ENCODE data around the gene RTTN.

RTTN gene

GRCh38 chr18:70156886-70157285 is 48.6 kb downstream of the RTTN start:
- Histone ChIP-seq H3K23ac (ENCODE audit: low read length in 2 of 2) (no peak overlapping the region), H4K8ac (ENCODE audit: low read length) (no peak overlapping the region), H4K91ac (ENCODE audit: low read length) (no peak overlapping the region), H2AK5ac (ENCODE audit: low read length, severe bottlenecking) (peak overlapping the region; percentile 34), H2AFZ (ENCODE audit: low read depth, low read length) (no peak overlapping the region), H2BK15ac (ENCODE audit: low read depth, poor library complexity, severe bottlenecking) (peak overlapping the region; percentile 93), H3K27me3 (ENCODE audit: control insufficient read depth in 1 of 2, insufficient read depth in 1 of 2, low read length in 2 of 2) (no peaks in the 10 kb centered on the region), H3K4me3 (ENCODE audit: insufficient read depth in 1 of 2, low read depth in 1 of 2, low read length in 2 of 2) (no peak overlapping the region), H3K9ac (ENCODE audit: low read length) (no peak overlapping the region), H3K27ac (ENCODE audit: low read length, poor library complexity, severe bottlenecking) (no peak overlapping the region), H2BK12ac (ENCODE audit: low read length in 2 of 2) (peak overlapping the region in 1 of 2 experiments; percentile 10), H3K4me2 (ENCODE audit: low read length, poor library complexity, severe bottlenecking) (no peak overlapping the region), H3K18ac (ENCODE audit: low read depth in 1 of 2, low read length in 2 of 2) (no peak overlapping the region), H3K36me3 (ENCODE audit: control insufficient read depth in 1 of 2, insufficient read depth in 2 of 2, low read depth in 1 of 2, low read length in 2 of 2) (peaks cover 3% of the 10 kb centered on the region in 2 experiments), H3K14ac (ENCODE audit: low read length in 2 of 2) (no peak overlapping the region), H3K4ac (ENCODE audit: low read depth in 1 of 2, low read length in 2 of 2) (no peak overlapping the region), H3K9me3 (ENCODE audit: control insufficient read depth, low read length) (no peaks in the 10 kb centered on the region), H3K4me1 (ENCODE audit: control insufficient read depth, insufficient read depth, low read depth, low read length) (peaks cover 3% of the 10 kb centered on the region), H3K79me1 (replicated peaks; ENCODE audit: low read length, poor library complexity, severe bottlenecking) (no peaks in the 10 kb centered on the region), H2BK5ac (ENCODE audit: low read depth, low read length, poor library complexity, severe bottlenecking) (no peak overlapping the region), H2BK120ac (ENCODE audit: low read depth, low read length) (no peak overlapping the region)
- 98% methylated on average over 8 of the region's 8 CpGs for WGBS
- DNase-seq = no peak

- Histone ChIP-seq H2BK120ac (ENCODE audit: low read depth, low read length) (no peak overlapping the region), H3K27ac (ENCODE audit: low read length, poor library complexity, severe bottlenecking) (peak overlapping the region; percentile 59), H2BK5ac (ENCODE audit: low read depth, low read length, poor library complexity, severe bottlenecking) (no peak overlapping the region), H4K8ac (ENCODE audit: low read length) (no peak overlapping the region), H3K4me1 (ENCODE audit: control insufficient read depth, insufficient read depth, low read depth, low read length) (peaks cover 3% of the 10 kb centered on the region), H4K91ac (ENCODE audit: low read length) (no peak overlapping the region), H3K79me1 (replicated peaks; ENCODE audit: low read length, poor library complexity, severe bottlenecking) (no peaks in the 10 kb centered on the region), H3K23ac (ENCODE audit: low read length in 2 of 2) (no peak overlapping the region), H3K4me3 (ENCODE audit: insufficient read depth in 1 of 2, low read depth in 1 of 2, low read length in 2 of 2) (no peak overlapping the region), H2BK12ac (ENCODE audit: low read length in 2 of 2) (no peak overlapping the region), H3K36me3 (ENCODE audit: control insufficient read depth in 1 of 2, insufficient read depth in 2 of 2, low read depth in 1 of 2, low read length in 2 of 2) (peaks cover 3 to 6% of the 10 kb centered on the region in 2 experiments), H3K27me3 (ENCODE audit: control insufficient read depth in 1 of 2, insufficient read depth in 1 of 2, low read length in 2 of 2) (no peaks in the 10 kb centered on the region), H3K4ac (ENCODE audit: low read depth in 1 of 2, low read length in 2 of 2) (no peak overlapping the region), H3K9ac (ENCODE audit: low read length) (no peak overlapping the region), H3K18ac (ENCODE audit: low read depth in 1 of 2, low read length in 2 of 2) (no peak overlapping the region), H2AK5ac (ENCODE audit: low read length, severe bottlenecking) (no peak overlapping the region), H2BK15ac (ENCODE audit: low read depth, poor library complexity, severe bottlenecking) (no peak overlapping the region), H2AFZ (ENCODE audit: low read depth, low read length) (no peak overlapping the region), H3K9me3 (ENCODE audit: control insufficient read depth, low read length) (no peaks in the 10 kb centered on the region), H3K4me2 (ENCODE audit: low read length, poor library complexity, severe bottlenecking) (no peak overlapping the region), H3K14ac (ENCODE audit: low read length in 2 of 2) (no peak overlapping the region)
- DNase-seq = peak; percentile 82
- 24% methylated on average over 4 of the region's 4 CpGs for WGBS
Measured at GRCh38 chr18:70154591-70155194, 50.8 kb downstream of the RTTN start.

DNA sequence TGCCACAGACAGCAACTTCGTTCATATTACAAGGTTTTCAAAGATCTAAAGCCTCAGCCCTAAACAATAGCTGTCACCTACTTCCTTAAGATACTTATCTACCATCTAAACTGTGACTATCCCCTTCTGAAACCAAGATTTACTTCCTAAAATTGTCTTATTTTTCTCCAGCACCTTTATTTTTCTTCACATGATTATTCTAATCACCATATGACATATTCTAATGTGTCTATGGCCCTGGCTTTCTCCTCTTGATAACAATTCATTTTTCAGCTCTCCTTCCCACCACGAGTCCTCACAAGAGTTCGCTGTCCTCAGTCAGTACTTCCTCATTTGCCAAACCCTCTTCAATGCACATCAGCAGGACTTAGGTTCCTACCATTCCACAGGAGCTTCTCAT is 53.9 kb downstream of the RTTN start:
- Histone ChIP-seq H3K27me3 (ENCODE audit: control insufficient read depth in 1 of 2, insufficient read depth in 1 of 2, low read length in 2 of 2) (no peaks in the 10 kb centered on the region), H3K79me1 (replicated peaks; ENCODE audit: low read length, poor library complexity, severe bottlenecking) (no peaks in the 10 kb centered on the region), H3K4me3 (ENCODE audit: insufficient read depth in 1 of 2, low read depth in 1 of 2, low read length in 2 of 2) (no peak overlapping the region), H2BK15ac (ENCODE audit: low read depth, poor library complexity, severe bottlenecking) (no peak overlapping the region), H2BK120ac (ENCODE audit: low read depth, low read length) (no peak overlapping the region), H3K4me2 (ENCODE audit: low read length, poor library complexity, severe bottlenecking) (no peak overlapping the region), H2AFZ (ENCODE audit: low read depth, low read length) (no peak overlapping the region), H3K36me3 (ENCODE audit: control insufficient read depth in 1 of 2, insufficient read depth in 2 of 2, low read depth in 1 of 2, low read length in 2 of 2) (peaks cover 0 to 23% of the 10 kb centered on the region in 2 experiments), H3K14ac (ENCODE audit: low read length in 2 of 2) (no peak overlapping the region), H2BK5ac (ENCODE audit: low read depth, low read length, poor library complexity, severe bottlenecking) (no peak overlapping the region), H2BK12ac (ENCODE audit: low read length in 2 of 2) (no peak overlapping the region), H3K18ac (ENCODE audit: low read depth in 1 of 2, low read length in 2 of 2) (no peak overlapping the region), H4K91ac (ENCODE audit: low read length) (no peak overlapping the region), H3K4ac (ENCODE audit: low read depth in 1 of 2, low read length in 2 of 2) (no peak overlapping the region), H3K9me3 (ENCODE audit: control insufficient read depth, low read length) (no peaks in the 10 kb centered on the region), H3K27ac (ENCODE audit: low read length, poor library complexity, severe bottlenecking) (no peak overlapping the region), H4K8ac (ENCODE audit: low read length) (no peak overlapping the region), H3K23ac (ENCODE audit: low read length in 2 of 2) (no peak overlapping the region), H3K4me1 (ENCODE audit: control insufficient read depth, insufficient read depth, low read depth, low read length) (peaks cover 3% of the 10 kb centered on the region), H3K9ac (ENCODE audit: low read length) (no peak overlapping the region), H2AK5ac (ENCODE audit: low read length, severe bottlenecking) (no peak overlapping the region)
- 92% methylated on average over 3 of the region's 3 CpGs for WGBS
- no peak for DNase-seq

- no peak for DNase-seq
- no peak overlapping the region for H2BK120ac ChIP-seq (ENCODE audit: low read depth, low read length)
- no peak overlapping the region for H2AFZ ChIP-seq (ENCODE audit: low read depth, low read length)
- no peak overlapping the region for H3K27ac ChIP-seq (ENCODE audit: low read length, poor library complexity, severe bottlenecking)
- no peak overlapping the region for H3K18ac ChIP-seq (ENCODE audit: low read depth in 1 of 2, low read length in 2 of 2)
- H3K79me1 ChIP-seq (replicated peaks; ENCODE audit: low read length, poor library complexity, severe bottlenecking) = no peaks in the 10 kb centered on the region
- no peak overlapping the region for H3K14ac ChIP-seq (ENCODE audit: low read length in 2 of 2)
- H3K9me3 ChIP-seq (ENCODE audit: control insufficient read depth, low read length) = no peaks in the 10 kb centered on the region
- no peak overlapping the region for H3K4me2 ChIP-seq (ENCODE audit: low read length, poor library complexity, severe bottlenecking)
- H2BK12ac ChIP-seq (ENCODE audit: low read length in 2 of 2) = no peak overlapping the region
- peaks cover 0 to 34% of the 10 kb centered on the region in 2 experiments for H3K36me3 ChIP-seq (ENCODE audit: control insufficient read depth in 1 of 2, insufficient read depth in 2 of 2, low read depth in 1 of 2, low read length in 2 of 2)
- H3K9ac ChIP-seq (ENCODE audit: low read length) = no peak overlapping the region
- no peak overlapping the region for H4K91ac ChIP-seq (ENCODE audit: low read length)
- WGBS = 99% methylated on average over 4 of the region's 5 CpGs
- H3K27me3 ChIP-seq (ENCODE audit: control insufficient read depth in 1 of 2, insufficient read depth in 1 of 2, low read length in 2 of 2) = no peaks in the 10 kb centered on the region
- H2BK15ac ChIP-seq (ENCODE audit: low read depth, poor library complexity, severe bottlenecking) = no peak overlapping the region
- no peak overlapping the region for H3K4me3 ChIP-seq (ENCODE audit: insufficient read depth in 1 of 2, low read depth in 1 of 2, low read length in 2 of 2)
- H2BK5ac ChIP-seq (ENCODE audit: low read depth, low read length, poor library complexity, severe bottlenecking) = no peak overlapping the region
- H3K4ac ChIP-seq (ENCODE audit: low read depth in 1 of 2, low read length in 2 of 2) = no peak overlapping the region
- H4K8ac ChIP-seq (ENCODE audit: low read length) = no peak overlapping the region
- H2AK5ac ChIP-seq (ENCODE audit: low read length, severe bottlenecking) = no peak overlapping the region
- H3K23ac ChIP-seq (ENCODE audit: low read length in 2 of 2) = no peak overlapping the region
- no peaks in the 10 kb centered on the region for H3K4me1 ChIP-seq (ENCODE audit: control insufficient read depth, insufficient read depth, low read depth, low read length)
Measured at GRCh38 chr18:70149616-70150301, 55.7 kb downstream of the RTTN start.

All from mesenchymal stem cell (in vitro differentiated cells and primary cell).